Measurements from ENCODE around the gene HBM. TPM values are rescaled to one million over a fixed set of nuclear protein-coding genes. Genes with fewer than 3 reads are reported as not detected.
"Not testable (repeated sequence)": the region's sequence is repeated elsewhere in the genome, so short reads cannot be mapped to it uniquely, and the experiment has no call there.

Gene HBM
- total RNA-seq, 1 experiment from 2014 or later: not detected

- H3K27me3 ChIP-seq (ENCODE audit: insufficient read depth, low read depth): peaks cover 10% of the 10 kb centered on the region; the same call in 1 of the 2 replicates
- no peaks in the 10 kb centered on the region for H3K79me2 ChIP-seq (ENCODE audit: low read depth)
- H3K4me3 ChIP-seq: no peak overlapping the region
- H2AFZ ChIP-seq: no peak overlapping the region
- TF ChIP-seq EZH2 (IDR thresholded peaks at IDR 0.05; ENCODE audit: low read depth): no peak
- TF ChIP-seq, protein P1, sequence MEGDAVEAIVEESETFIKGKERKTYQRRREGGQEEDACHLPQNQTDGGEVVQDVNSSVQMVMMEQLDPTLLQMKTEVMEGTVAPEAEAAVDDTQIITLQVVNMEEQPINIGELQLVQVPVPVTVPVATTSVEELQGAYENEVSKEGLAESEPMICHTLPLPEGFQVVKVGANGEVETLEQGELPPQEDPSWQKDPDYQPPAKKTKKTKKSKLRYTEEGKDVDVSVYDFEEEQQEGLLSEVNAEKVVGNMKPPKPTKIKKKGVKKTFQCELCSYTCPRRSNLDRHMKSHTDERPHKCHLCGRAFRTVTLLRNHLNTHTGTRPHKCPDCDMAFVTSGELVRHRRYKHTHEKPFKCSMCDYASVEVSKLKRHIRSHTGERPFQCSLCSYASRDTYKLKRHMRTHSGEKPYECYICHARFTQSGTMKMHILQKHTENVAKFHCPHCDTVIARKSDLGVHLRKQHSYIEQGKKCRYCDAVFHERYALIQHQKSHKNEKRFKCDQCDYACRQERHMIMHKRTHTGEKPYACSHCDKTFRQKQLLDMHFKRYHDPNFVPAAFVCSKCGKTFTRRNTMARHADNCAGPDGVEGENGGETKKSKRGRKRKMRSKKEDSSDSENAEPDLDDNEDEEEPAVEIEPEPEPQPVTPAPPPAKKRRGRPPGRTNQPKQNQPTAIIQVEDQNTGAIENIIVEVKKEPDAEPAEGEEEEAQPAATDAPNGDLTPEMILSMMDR (conservative IDR thresholded peaks at IDR 0.05): no peak
- H4K20me1 ChIP-seq (ENCODE audit: insufficient read depth): no peaks in the 10 kb centered on the region
- H3K9me3 ChIP-seq (ENCODE audit: insufficient read depth, low read depth): no peaks in the 10 kb centered on the region
- H3F3A ChIP-seq (ENCODE audit: insufficient read depth, low read depth): peaks cover 6% of the 10 kb centered on the region; the same call in 1 of the 2 replicates
- no peak overlapping the region for H3K27ac ChIP-seq
- BruUV-seq (replicated peaks): no TSS peak
- no peak for DNase-seq
- no peaks in the 10 kb centered on the region for H3K4me1 ChIP-seq (replicated peaks; ENCODE audit: insufficient read depth)
- no peak overlapping the region for H3K4me2 ChIP-seq
- POLR2A ChIA-PET (ENCODE audit: unreplicated experiment): no interaction called here
- CTCF ChIA-PET: interaction anchor here (0.6 kb wide), 1 partner anchor 59 kb away, joined by 4 read pairs; no protein-coding TSS in a partner anchor
- no peaks in the 10 kb centered on the region for H3K9me2 ChIP-seq (ENCODE audit: insufficient read depth)
- H3K36me3 ChIP-seq (ENCODE audit: low read depth): no peaks in the 10 kb centered on the region
- intact Hi-C loops (cut with micrococcal nuclease; ENCODE audit: unreplicated experiment): no loop called here
Observed at GRCh38 chr16:168424-168823, 2.6 kb downstream of the HBM start.

DNA sequence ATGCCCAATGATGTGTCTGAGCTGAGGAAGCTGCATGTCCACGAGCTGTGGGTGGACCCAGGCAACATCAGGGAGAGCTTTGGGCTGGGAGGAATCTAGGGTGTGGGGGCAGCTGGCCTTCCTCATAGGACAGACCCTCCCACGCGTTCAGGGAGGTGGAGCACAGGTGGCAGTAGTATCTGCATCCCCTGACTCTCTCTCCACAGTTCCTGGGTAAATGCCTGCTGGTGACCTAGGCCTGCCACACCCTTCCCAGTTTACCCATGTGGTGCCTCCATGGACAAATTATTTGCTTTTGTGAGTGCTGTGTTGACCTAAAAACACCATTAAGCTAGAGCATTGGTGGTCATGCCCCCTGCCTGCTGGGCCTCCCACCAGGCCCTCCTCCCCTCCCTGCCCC lies 3.2 kb downstream of the HBM start:
- no peaks in the 10 kb centered on the region for H3K36me3 ChIP-seq (ENCODE audit: low read depth)
- intact Hi-C loops (cut with micrococcal nuclease; ENCODE audit: unreplicated experiment): no loop called here
- H3K79me2 ChIP-seq (ENCODE audit: low read depth): no peaks in the 10 kb centered on the region
- no peak for DNase-seq
- no TSS peak for BruUV-seq (replicated peaks)
- no peaks in the 10 kb centered on the region for H4K20me1 ChIP-seq (ENCODE audit: insufficient read depth)
- peaks cover 10% of the 10 kb centered on the region; the same call in 1 of the 2 replicates for H3K27me3 ChIP-seq (ENCODE audit: insufficient read depth, low read depth)
- CTCF ChIA-PET: no interaction called here
- no peak overlapping the region for H3K27ac ChIP-seq
- H3K9me3 ChIP-seq (ENCODE audit: insufficient read depth, low read depth): no peaks in the 10 kb centered on the region
- no peak overlapping the region for H3K4me3 ChIP-seq
- H3K9me2 ChIP-seq (ENCODE audit: insufficient read depth): no peaks in the 10 kb centered on the region
- H2AFZ ChIP-seq: no peak overlapping the region
- H3K4me2 ChIP-seq: no peak overlapping the region
- TF ChIP-seq, protein P1 (conservative IDR thresholded peaks at IDR 0.05): no peak
- TF ChIP-seq EZH2 (IDR thresholded peaks at IDR 0.05; ENCODE audit: low read depth): no peak
- POLR2A ChIA-PET (ENCODE audit: unreplicated experiment): no interaction called here
- H3K4me1 ChIP-seq (replicated peaks; ENCODE audit: insufficient read depth): no peaks in the 10 kb centered on the region
- H3F3A ChIP-seq (ENCODE audit: insufficient read depth, low read depth): peaks cover 6% of the 10 kb centered on the region; the same call in 1 of the 2 replicates

DNA sequence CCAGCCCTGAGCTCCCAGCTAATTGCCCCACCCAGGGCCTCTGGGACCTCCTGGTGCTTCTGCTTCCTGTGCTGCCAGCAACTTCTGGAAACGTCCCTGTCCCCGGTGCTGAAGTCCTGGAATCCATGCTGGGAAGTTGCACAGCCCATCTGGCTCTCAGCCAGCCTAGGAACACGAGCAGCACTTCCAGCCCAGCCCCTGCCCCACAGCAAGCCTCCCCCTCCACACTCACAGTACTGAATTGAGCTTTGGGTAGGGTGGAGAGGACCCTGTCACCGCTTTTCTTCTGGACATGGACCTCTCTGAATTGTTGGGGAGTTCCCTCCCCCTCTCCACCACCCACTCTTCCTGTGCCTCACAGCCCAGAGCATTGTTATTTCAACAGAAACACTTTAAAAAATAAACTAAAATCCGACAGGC lies 4.3 kb downstream of the HBM start:
- H3K4me3 ChIP-seq; H3K4me2 ChIP-seq; BruUV-seq (replicated peaks); H3K4me1 ChIP-seq (replicated peaks; ENCODE audit: insufficient read depth); POLR2A ChIA-PET (ENCODE audit: unreplicated experiment); H3K9me2 ChIP-seq (ENCODE audit: insufficient read depth); H3K36me3 ChIP-seq (ENCODE audit: low read depth); H3K79me2 ChIP-seq (ENCODE audit: low read depth); CTCF ChIA-PET; H3K9me3 ChIP-seq (ENCODE audit: insufficient read depth, low read depth); intact Hi-C loops (cut with micrococcal nuclease; ENCODE audit: unreplicated experiment); H4K20me1 ChIP-seq (ENCODE audit: insufficient read depth); H2AFZ ChIP-seq; H3K27ac ChIP-seq: not testable (repeated sequence)
- H3K27me3 ChIP-seq (ENCODE audit: insufficient read depth, low read depth): peaks cover 17% of the 10 kb centered on the region
- DNase-seq: peak in 1 of 2 experiments; percentile 32
- peaks cover 12% of the 10 kb centered on the region for H3F3A ChIP-seq (ENCODE audit: insufficient read depth, low read depth)

DNA sequence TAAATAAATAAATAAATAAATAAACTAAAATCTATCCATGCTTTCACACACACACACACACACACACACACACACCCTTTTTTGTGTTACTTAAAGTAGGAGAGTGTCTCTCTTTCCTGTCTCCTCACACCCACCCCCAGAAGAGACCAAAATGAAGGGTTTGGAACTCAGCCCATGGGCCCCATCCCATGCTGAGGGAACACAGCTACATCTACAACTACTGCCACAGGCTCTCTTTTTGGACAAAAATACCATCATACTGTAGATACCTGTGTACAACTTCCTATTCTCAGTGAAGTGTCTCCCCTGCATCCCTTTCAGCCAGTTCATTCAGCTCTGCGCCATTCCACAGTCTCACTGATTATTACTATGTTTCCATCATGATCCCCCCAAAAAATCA lies 5.0 kb downstream of the HBM start:
- H4K20me1 ChIP-seq (ENCODE audit: insufficient read depth): 0 out of 2 replicates have a peak, but pooled peaks cover 5% of the 10 kb centered on the region
- no peak overlapping the region for H3K27ac ChIP-seq
- intact Hi-C loops (cut with micrococcal nuclease; ENCODE audit: unreplicated experiment): no loop called here
- TF ChIP-seq EZH2 (IDR thresholded peaks at IDR 0.05; ENCODE audit: low read depth): no peak
- TF ChIP-seq, protein P1 (conservative IDR thresholded peaks at IDR 0.05): no peak
- no peak overlapping the region for H2AFZ ChIP-seq
- no peaks in the 10 kb centered on the region for H3K9me2 ChIP-seq (ENCODE audit: insufficient read depth)
- no peak for DNase-seq
- POLR2A ChIA-PET (ENCODE audit: unreplicated experiment): no interaction called here
- no peak overlapping the region for H3K4me2 ChIP-seq
- BruUV-seq (replicated peaks): no TSS peak
- H3K36me3 ChIP-seq (ENCODE audit: low read depth): no peaks in the 10 kb centered on the region
- CTCF ChIA-PET: no interaction called here
- H3K27me3 ChIP-seq (ENCODE audit: insufficient read depth, low read depth): peaks cover 24% of the 10 kb centered on the region
- H3K79me2 ChIP-seq (ENCODE audit: low read depth): no peaks in the 10 kb centered on the region
- H3K4me1 ChIP-seq (replicated peaks; ENCODE audit: insufficient read depth): no peaks in the 10 kb centered on the region
- no peaks in the 10 kb centered on the region for H3K9me3 ChIP-seq (ENCODE audit: insufficient read depth, low read depth)
- peaks cover 12% of the 10 kb centered on the region for H3F3A ChIP-seq (ENCODE audit: insufficient read depth, low read depth)
- H3K4me3 ChIP-seq: no peak overlapping the region

- H3K4me1 ChIP-seq (replicated peaks; ENCODE audit: insufficient read depth); H3K9me3 ChIP-seq (ENCODE audit: insufficient read depth, low read depth); H2AFZ ChIP-seq; intact Hi-C loops (cut with micrococcal nuclease; ENCODE audit: unreplicated experiment); BruUV-seq (replicated peaks); H3K4me2 ChIP-seq; H3K9me2 ChIP-seq (ENCODE audit: insufficient read depth); DNase-seq; CTCF ChIA-PET; H3F3A ChIP-seq (ENCODE audit: insufficient read depth, low read depth); POLR2A ChIA-PET (ENCODE audit: unreplicated experiment); H4K20me1 ChIP-seq (ENCODE audit: insufficient read depth); H3K27ac ChIP-seq; H3K36me3 ChIP-seq (ENCODE audit: low read depth); H3K79me2 ChIP-seq (ENCODE audit: low read depth); H3K4me3 ChIP-seq: not testable (repeated sequence)
- H3K27me3 ChIP-seq (ENCODE audit: insufficient read depth, low read depth): peaks cover 27% of the 10 kb centered on the region
Observed at GRCh38 chr16:172374-172941, 6.7 kb downstream of the HBM start, which contains the start of gene HBA2. HBA2 (plus strand) TSS chr16:172876; CDS start chr16:172913, 37 bp downstream.

Measured in PC-9 (cell line).